Tibial nerve (tissue), 3 donors: ENCODE data around the gene FNBP1.

ENCODE experiments used
- CTCF ChIP-seq, 5 experiments: fragments of 200-600 bp in 3 of 5; fragments of 450-650 bp in 2 of 5; sonication (generic) in 3 of 5; IDR thresholded peaks; one replicate each; pipeline ENCODE4 v1.5.1; 2016 to 2019; ENCODE audit warnings: antibody characterized with exemption in 5 of 5, mild to moderate bottlenecking in 3 of 5, moderate library complexity in 2 of 5
- POLR2A ChIP-seq, 2 donors: fragments of 450-650 bp; IDR thresholded peaks; one replicate each; pipeline ENCODE4 v1.6.1; 2017; ENCODE audit warnings: antibody characterized with exemption in 2 of 2, mild to moderate bottlenecking in 2 of 2, moderate library complexity in 2 of 2

- peak in 1 of 2 donors; percentile 8 for TF ChIP-seq POLR2A (IDR thresholded peaks at IDR 0.05)
- TF ChIP-seq CTCF (IDR thresholded peaks at IDR 0.05), result no peak
Observed at GRCh38 chr9:129964901-129965734, 77.9 kb downstream of the FNBP1 start.
